ENCODE results near the gene PRSS23.

The PRSS23 gene

GRCh38 chr11:86774417-86774816 is 25.9 kb upstream of the PRSS23 start:
- H2AFZ ChIP-seq (ENCODE audit: low read depth, low read length): no peak overlapping the region
- H3K4me3 ChIP-seq (ENCODE audit: low read length): no peak overlapping the region
- H3K36me3 ChIP-seq (ENCODE audit: insufficient read depth, low read length): no peaks in the 10 kb centered on the region
- no peaks in the 10 kb centered on the region for H3K27me3 ChIP-seq (ENCODE audit: insufficient read depth, low read length)
- H3K4me1 ChIP-seq (ENCODE audit: insufficient read depth, low read length): peaks cover 3% of the 10 kb centered on the region
- H3K9me3 ChIP-seq (ENCODE audit: low read length): no peaks in the 10 kb centered on the region

DNA sequence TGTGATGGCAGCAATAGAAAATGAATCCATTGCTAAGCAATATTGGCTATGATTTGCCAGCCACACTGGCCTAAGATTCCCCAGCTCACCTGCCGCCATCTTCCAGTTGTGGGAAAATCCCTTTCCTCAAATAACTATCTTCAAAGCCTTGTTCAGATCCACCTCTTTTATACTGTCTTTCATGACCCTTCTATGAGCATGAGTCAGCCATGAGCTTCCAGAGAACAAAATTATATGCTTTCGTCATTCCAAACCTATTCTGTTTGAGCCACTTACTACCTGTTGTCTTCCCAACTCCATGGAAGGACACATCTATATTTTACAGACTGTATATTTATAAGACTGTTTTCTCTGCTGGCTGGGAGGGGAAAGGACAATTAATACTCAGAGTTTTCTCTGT is 25.0 kb upstream of the PRSS23 start:
- Histone ChIP-seq H3K4me3 (ENCODE audit: low read length) (no peak overlapping the region), H3K4me1 (ENCODE audit: insufficient read depth, low read length) (no peaks in the 10 kb centered on the region), H3K27me3 (ENCODE audit: insufficient read depth, low read length) (no peaks in the 10 kb centered on the region)

GRCh38 chr11:86781546-86781945 is 18.8 kb upstream of the PRSS23 start:
- H3K9me3 ChIP-seq (ENCODE audit: low read length): no peaks in the 10 kb centered on the region
- no peak overlapping the region for H3K4me3 ChIP-seq (ENCODE audit: low read length)
- no peaks in the 10 kb centered on the region for H3K27me3 ChIP-seq (ENCODE audit: insufficient read depth, low read length)
- H3K36me3 ChIP-seq (ENCODE audit: insufficient read depth, low read length): no peaks in the 10 kb centered on the region
- H2AFZ ChIP-seq (ENCODE audit: low read depth, low read length): no peak overlapping the region
- H3K4me1 ChIP-seq (ENCODE audit: insufficient read depth, low read length): no peaks in the 10 kb centered on the region

More for the DNA sequence above, 25.0 kb upstream of the PRSS23 start:
- Histone ChIP-seq H3K36me3 (ENCODE audit: insufficient read depth, low read length) (no peaks in the 10 kb centered on the region), H3K9me3 (ENCODE audit: low read length) (no peaks in the 10 kb centered on the region), H2AFZ (ENCODE audit: low read depth, low read length) (no peak overlapping the region)

- Histone ChIP-seq H3K4me1 (ENCODE audit: insufficient read depth, low read length) (no peaks in the 10 kb centered on the region), H3K9me3 (ENCODE audit: low read length) (no peaks in the 10 kb centered on the region), H2AFZ (ENCODE audit: low read depth, low read length) (no peak overlapping the region), H3K27me3 (ENCODE audit: insufficient read depth, low read length) (no peaks in the 10 kb centered on the region), H3K4me3 (ENCODE audit: low read length) (no peak overlapping the region), H3K36me3 (ENCODE audit: insufficient read depth, low read length) (no peaks in the 10 kb centered on the region)
Measured at GRCh38 chr11:86782742-86783141, 17.6 kb upstream of the PRSS23 start.

DNA sequence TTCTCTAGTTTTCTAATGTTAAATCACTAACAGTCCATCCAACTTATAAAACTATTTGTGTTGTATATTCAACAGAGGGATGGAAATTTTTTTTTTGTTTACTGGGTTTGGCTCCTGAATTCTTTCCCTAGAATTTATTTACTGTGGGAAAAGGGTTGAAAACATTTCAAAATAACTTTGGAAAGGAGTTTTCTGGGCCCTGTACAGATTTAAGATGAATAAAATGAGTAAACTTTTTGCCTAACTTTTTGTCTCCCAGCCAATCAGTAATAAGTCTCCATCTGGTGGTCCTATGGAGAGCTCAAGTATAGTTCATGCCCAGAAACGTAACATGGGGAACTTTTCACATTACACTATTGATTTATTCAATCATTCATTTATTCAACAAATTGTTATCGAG is 16.7 kb upstream of the PRSS23 start:
- Histone ChIP-seq H3K4me1 (ENCODE audit: insufficient read depth, low read length) (no peaks in the 10 kb centered on the region), H3K36me3 (ENCODE audit: insufficient read depth, low read length) (no peaks in the 10 kb centered on the region), H2AFZ (ENCODE audit: low read depth, low read length) (no peak overlapping the region), H3K4me3 (ENCODE audit: low read length) (no peak overlapping the region), H3K9me3 (ENCODE audit: low read length) (no peaks in the 10 kb centered on the region), H3K27me3 (ENCODE audit: insufficient read depth, low read length) (no peaks in the 10 kb centered on the region)

DNA sequence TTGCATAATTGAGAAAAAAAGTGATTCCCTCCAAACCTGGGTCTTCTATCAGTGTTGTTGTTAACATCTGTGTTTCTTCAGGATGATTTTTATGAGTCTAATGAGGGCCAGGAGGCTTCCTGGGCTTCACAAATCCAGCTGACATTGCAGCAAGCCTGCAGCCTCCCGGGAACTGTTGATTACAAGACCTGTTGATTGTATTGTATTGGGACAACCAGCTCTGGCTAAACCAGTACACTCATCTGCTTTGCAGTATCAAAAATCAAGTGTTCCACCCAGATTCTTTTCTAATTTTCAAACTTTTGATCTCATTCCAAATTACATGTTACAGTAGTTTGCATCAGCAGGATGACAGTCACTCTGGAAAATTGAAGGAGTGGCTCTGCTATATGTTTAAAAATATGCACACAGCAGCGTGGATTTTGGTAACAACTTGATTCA is 16.1 kb upstream of the PRSS23 start:
- Histone ChIP-seq H3K4me3 (ENCODE audit: low read length) (no peak overlapping the region), H2AFZ (ENCODE audit: low read depth, low read length) (no peak overlapping the region), H3K4me1 (ENCODE audit: insufficient read depth, low read length) (no peaks in the 10 kb centered on the region), H3K36me3 (ENCODE audit: insufficient read depth, low read length) (no peaks in the 10 kb centered on the region), H3K9me3 (ENCODE audit: low read length) (no peaks in the 10 kb centered on the region), H3K27me3 (ENCODE audit: insufficient read depth, low read length) (no peaks in the 10 kb centered on the region)

- H3K4me1 ChIP-seq (ENCODE audit: insufficient read depth, low read length): no peaks in the 10 kb centered on the region
- H3K27me3 ChIP-seq (ENCODE audit: insufficient read depth, low read length): no peaks in the 10 kb centered on the region
- H2AFZ ChIP-seq (ENCODE audit: low read depth, low read length): no peak overlapping the region
- no peaks in the 10 kb centered on the region for H3K9me3 ChIP-seq (ENCODE audit: low read length)
- no peaks in the 10 kb centered on the region for H3K36me3 ChIP-seq (ENCODE audit: insufficient read depth, low read length)
- H3K4me3 ChIP-seq (ENCODE audit: low read length): no peak overlapping the region
Measured at GRCh38 chr11:86785576-86785975, 14.8 kb upstream of the PRSS23 start.

GRCh38 chr11:86787018-86787536 is 13.3 kb upstream of the PRSS23 start:
- no peak overlapping the region for H3K4me3 ChIP-seq (ENCODE audit: low read length)
- no peaks in the 10 kb centered on the region for H3K36me3 ChIP-seq (ENCODE audit: insufficient read depth, low read length)
- H3K4me1 ChIP-seq (ENCODE audit: insufficient read depth, low read length): no peaks in the 10 kb centered on the region
- H3K9me3 ChIP-seq (ENCODE audit: low read length): no peaks in the 10 kb centered on the region
- H3K27me3 ChIP-seq (ENCODE audit: insufficient read depth, low read length): no peaks in the 10 kb centered on the region
- H2AFZ ChIP-seq (ENCODE audit: low read depth, low read length): no peak overlapping the region

GRCh38 chr11:86787656-86788055 is 12.7 kb upstream of the PRSS23 start:
- Histone ChIP-seq H3K9me3 (ENCODE audit: low read length) (no peaks in the 10 kb centered on the region), H3K4me1 (ENCODE audit: insufficient read depth, low read length) (no peaks in the 10 kb centered on the region), H3K36me3 (ENCODE audit: insufficient read depth, low read length) (no peaks in the 10 kb centered on the region), H3K27me3 (ENCODE audit: insufficient read depth, low read length) (no peaks in the 10 kb centered on the region), H2AFZ (ENCODE audit: low read depth, low read length) (no peak overlapping the region), H3K4me3 (ENCODE audit: low read length) (no peak overlapping the region)

DNA sequence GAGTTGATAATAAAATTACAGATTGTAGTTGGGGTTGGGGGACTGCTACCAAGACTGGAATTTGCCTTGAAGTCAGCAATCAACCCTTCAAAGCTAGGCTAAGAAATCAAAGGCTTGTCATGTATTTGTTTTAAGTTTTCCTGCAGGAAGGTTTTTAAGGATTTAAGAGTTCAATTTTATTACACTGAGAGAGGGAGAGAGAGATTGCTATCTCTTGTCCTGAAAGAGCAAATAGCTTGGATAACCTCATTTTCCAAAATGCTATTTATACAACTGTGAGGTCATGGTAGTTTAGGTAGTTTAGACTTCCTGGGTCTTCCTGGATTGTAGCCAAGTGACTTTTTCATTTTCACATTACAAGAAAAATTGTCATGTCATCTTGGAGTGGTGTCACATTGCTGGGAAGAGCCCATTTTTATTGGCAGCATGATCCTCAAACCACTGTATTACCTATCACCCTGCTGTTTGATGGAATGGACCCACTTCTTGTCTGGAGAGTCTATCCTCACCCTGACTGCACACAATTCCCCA is 10.1 kb upstream of the PRSS23 start:
- Histone ChIP-seq H3K27me3 (ENCODE audit: insufficient read depth, low read length) (no peaks in the 10 kb centered on the region), H3K9me3 (ENCODE audit: low read length) (no peaks in the 10 kb centered on the region), H2AFZ (ENCODE audit: low read depth, low read length) (no peak overlapping the region), H3K4me1 (ENCODE audit: insufficient read depth, low read length) (no peaks in the 10 kb centered on the region), H3K36me3 (ENCODE audit: insufficient read depth, low read length) (no peaks in the 10 kb centered on the region), H3K4me3 (ENCODE audit: low read length) (no peak overlapping the region)

- Histone ChIP-seq H3K9me3 (ENCODE audit: low read length) (no peaks in the 10 kb centered on the region), H3K27me3 (ENCODE audit: insufficient read depth, low read length) (no peaks in the 10 kb centered on the region), H3K36me3 (ENCODE audit: insufficient read depth, low read length) (no peaks in the 10 kb centered on the region), H3K4me3 (ENCODE audit: low read length) (no peak overlapping the region), H2AFZ (ENCODE audit: low read depth, low read length) (no peak overlapping the region), H3K4me1 (ENCODE audit: insufficient read depth, low read length) (peaks cover 4% of the 10 kb centered on the region)
Measured at GRCh38 chr11:86790867-86791849, 9.2 kb upstream of the PRSS23 start.

- no peaks in the 10 kb centered on the region for H3K27me3 ChIP-seq (ENCODE audit: insufficient read depth, low read length)
- H3K9me3 ChIP-seq (ENCODE audit: low read length): no peaks in the 10 kb centered on the region
- H2AFZ ChIP-seq (ENCODE audit: low read depth, low read length): no peak overlapping the region
- H3K36me3 ChIP-seq (ENCODE audit: insufficient read depth, low read length): no peaks in the 10 kb centered on the region
- peaks cover 4% of the 10 kb centered on the region for H3K4me1 ChIP-seq (ENCODE audit: insufficient read depth, low read length)
- H3K4me3 ChIP-seq (ENCODE audit: low read length): no peak overlapping the region
Measured at GRCh38 chr11:86792150-86792549, 8.2 kb upstream of the PRSS23 start.

DNA sequence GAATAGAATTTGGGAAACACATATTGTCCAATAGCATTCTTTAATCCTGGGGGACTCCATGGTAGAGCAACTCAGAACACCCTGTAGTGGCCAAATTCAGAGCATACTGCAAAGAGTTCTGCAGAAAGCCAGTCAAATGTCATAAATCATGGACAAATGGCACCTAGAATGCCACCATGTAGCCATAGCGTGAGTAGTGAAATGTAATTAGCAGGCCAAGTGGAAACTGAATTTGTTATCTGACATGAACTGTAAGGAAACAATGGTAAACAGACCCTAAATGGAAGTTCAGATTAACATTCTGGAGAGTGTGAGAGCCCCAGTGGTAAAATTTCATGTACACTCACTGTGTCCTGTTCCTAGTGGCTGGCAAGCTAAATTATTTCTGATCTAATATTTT is 7.0 kb upstream of the PRSS23 start:
- Histone ChIP-seq H2AFZ (ENCODE audit: low read depth, low read length) (no peak overlapping the region), H3K9me3 (ENCODE audit: low read length) (no peaks in the 10 kb centered on the region), H3K4me1 (ENCODE audit: insufficient read depth, low read length) (peaks cover 4% of the 10 kb centered on the region), H3K36me3 (ENCODE audit: insufficient read depth, low read length) (no peaks in the 10 kb centered on the region), H3K4me3 (ENCODE audit: low read length) (no peak overlapping the region), H3K27me3 (ENCODE audit: insufficient read depth, low read length) (no peaks in the 10 kb centered on the region)
